Measurements from ENCODE around the gene LYPD6B. TPM values are rescaled to one million over a fixed set of nuclear protein-coding genes. Genes with fewer than 3 reads are reported as not detected.

The LYPD6B gene
- polyA plus RNA-seq, 1 of the 3 experiments (the other 2 are of a cell fraction) = 18.2 TPM

DNA sequence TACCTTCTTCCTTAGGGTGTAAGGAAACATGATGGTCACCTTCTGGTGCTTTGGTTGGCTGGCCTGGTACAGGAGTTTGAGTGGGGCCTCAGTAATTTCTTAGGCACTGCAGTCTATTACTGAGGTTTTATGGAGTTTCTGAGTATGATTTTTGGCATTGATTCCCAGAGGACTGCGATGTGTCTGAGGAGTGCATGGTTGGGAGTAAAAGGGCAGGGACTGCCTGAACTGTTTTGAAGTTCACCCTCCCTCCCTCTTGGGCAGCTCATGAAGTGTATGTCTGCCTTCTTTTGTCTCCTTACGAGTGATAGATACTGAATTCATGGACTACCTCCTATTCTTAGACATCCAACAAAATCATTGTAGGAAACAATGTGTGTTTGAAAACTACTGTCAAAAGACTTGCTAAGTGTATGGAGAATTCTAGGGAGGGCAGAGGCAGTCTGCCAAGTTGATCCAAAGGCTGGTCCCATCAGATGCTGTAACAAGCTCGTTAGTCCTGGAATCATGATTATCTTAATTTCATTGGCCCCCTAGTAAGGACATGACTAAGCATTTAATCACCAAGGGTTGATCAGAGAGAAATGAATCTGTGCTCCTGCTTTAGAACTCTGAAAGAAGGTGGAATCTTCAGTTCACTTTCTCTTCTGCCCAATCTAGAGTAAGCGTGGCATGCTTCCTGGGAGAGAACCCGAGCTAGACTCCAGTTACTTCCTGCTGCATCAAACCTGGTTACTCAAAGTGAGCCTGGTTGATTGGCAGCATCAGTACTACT is 26.5 kb downstream of the LYPD6B start:
- Histone ChIP-seq H4K20me1 (ENCODE audit: insufficient read depth) (no peaks in the 10 kb centered on the region), H3K4me3 (ENCODE audit: low read depth in 2 of 2, low read length in 1 of 2) (no peak overlapping the region), H3K79me2 (ENCODE audit: insufficient read depth) (no peaks in the 10 kb centered on the region), H3K9ac (peak overlapping the region; percentile 29; the same call in 1 of the 2 replicates), H3K9me2 (no peaks in the 10 kb centered on the region), H3F3A (replicated peaks; ENCODE audit: insufficient read depth) (peaks cover 43% of the 10 kb centered on the region), H3K36me3 (replicated peaks in 1 of 2; ENCODE audit: control insufficient read depth in 1 of 2, insufficient read depth in 2 of 2, low read length in 1 of 2) (no peaks in the 10 kb centered on the region), H3K4me1 (ENCODE audit: control insufficient read depth in 1 of 2, insufficient read depth in 2 of 2, low read depth in 1 of 2, low read length in 1 of 2) (peaks cover 11 to 28% of the 10 kb centered on the region in 2 experiments), H3K27ac (ENCODE audit: low read depth in 2 of 2, low read length in 1 of 2) (peak overlapping the region; percentile 24 to 86), H3K9me3 (no peaks in the 10 kb centered on the region), H3K27me3 (ENCODE audit: insufficient read depth) (no peaks in the 10 kb centered on the region), H3K4me2 (peak overlapping the region; percentile 21), H2AFZ (ENCODE audit: low read depth) (peak overlapping the region; percentile 66)
- POLR2A ChIA-PET = no interaction called here
- TF ChIP-seq RAD21 (IDR thresholded peaks at IDR 0.05; ENCODE audit: low read length) (no peak), FOSL2 (IDR thresholded peaks at IDR 0.05; ENCODE audit: borderline replicate concordance, low read depth) (peak; percentile 24; the same call in 1 of the 2 replicates), TAF1 (IDR thresholded peaks at IDR 0.05; ENCODE audit: borderline replicate concordance, low read depth, low read length) (no peak), RCOR1 (IDR thresholded peaks at IDR 0.05; ENCODE audit: low read length) (no peak), NFIC (IDR thresholded peaks at IDR 0.05; ENCODE audit: borderline replicate concordance) (no peak), ELF1 (IDR thresholded peaks at IDR 0.05) (no peak), JUND (IDR thresholded peaks at IDR 0.05) (0 out of 2 replicates have a peak, but pooled peaks have one; percentile 15), EP300 (IDR thresholded peaks at IDR 0.05; ENCODE audit: borderline replicate concordance in 1 of 2, low read depth in 1 of 2, low read length in 1 of 2) (no peak), POLR2AphosphoS5 (IDR thresholded peaks at IDR 0.05; ENCODE audit: low read depth, low read length) (no peak)
- CTCF ChIA-PET = interaction anchor here (1.1 to 1.4 kb wide), 2 partner anchors 27 to 34 kb away, joined by 3 to 4 read pairs; no protein-coding TSS in a partner anchor
- WGBS (ENCODE audit: low lambda C conversion rate) = 40% methylated on average over 5 of the region's 5 CpGs
- no peak for DNase-seq

DNA sequence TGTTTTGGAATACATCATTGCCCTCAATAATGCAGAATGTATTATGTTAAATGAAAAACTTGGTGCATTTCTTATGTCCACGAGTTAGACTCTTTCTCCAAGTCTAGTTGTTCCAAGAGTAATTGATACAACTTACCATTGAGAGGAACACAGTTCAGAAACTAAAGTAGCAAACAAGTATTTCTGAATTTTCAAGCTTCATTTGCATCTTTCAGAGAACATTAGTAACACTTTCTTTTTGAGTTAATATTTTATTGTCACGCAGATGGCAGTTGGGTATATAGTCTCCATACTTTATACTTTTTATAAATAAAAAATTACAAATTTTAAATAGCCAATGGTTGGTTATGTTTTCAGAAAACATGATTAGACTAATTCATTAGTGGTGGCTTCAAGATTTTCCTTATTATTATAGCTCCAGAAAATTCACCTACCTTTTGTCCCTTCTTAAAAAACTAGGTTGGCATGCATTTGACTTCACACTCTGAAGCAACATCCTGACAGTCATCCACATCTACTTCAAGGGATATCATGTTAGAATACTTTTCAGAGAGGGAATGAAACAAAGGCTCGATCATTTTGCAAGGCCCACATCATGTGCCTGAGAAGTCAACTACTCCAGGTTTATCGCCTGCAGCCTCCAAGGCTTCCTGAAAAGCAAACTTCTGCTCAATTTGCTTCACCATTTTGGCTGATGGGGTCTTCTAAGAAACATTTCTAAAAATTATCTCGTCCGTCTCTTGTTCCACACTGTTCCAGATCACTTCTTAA is 29.9 kb downstream of the LYPD6B start:
- H3K9ac ChIP-seq = peak overlapping the region; percentile 51
- WGBS (ENCODE audit: low lambda C conversion rate) = 75% methylated on average over 6 of the region's 6 CpGs
- H3K9me3 ChIP-seq = no peaks in the 10 kb centered on the region
- H3K36me3 ChIP-seq (replicated peaks in 1 of 2; ENCODE audit: control insufficient read depth in 1 of 2, insufficient read depth in 2 of 2, low read length in 1 of 2) = no peaks in the 10 kb centered on the region
- ChIA-PET POLR2A (no interaction called here), CTCF (interaction anchor here (1.3 to 1.5 kb wide), 2 partner anchors 9 to 51 kb away, joined by 3 to 4 read pairs; no protein-coding TSS in a partner anchor)
- peaks cover 48% of the 10 kb centered on the region for H3F3A ChIP-seq (replicated peaks; ENCODE audit: insufficient read depth)
- H3K9me2 ChIP-seq = no peaks in the 10 kb centered on the region
- DNase-seq = no peak
- no peaks in the 10 kb centered on the region for H3K79me2 ChIP-seq (ENCODE audit: insufficient read depth)
- peak overlapping the region; percentile 56 for H3K4me2 ChIP-seq
- H3K27ac ChIP-seq (ENCODE audit: low read depth in 2 of 2, low read length in 1 of 2) = peak overlapping the region; percentile 77 to 94; a peak in 3 of 4 replicates
- H2AFZ ChIP-seq (ENCODE audit: low read depth) = peak overlapping the region; percentile 78; the same call in 1 of the 2 replicates
- TF ChIP-seq MEF2A (IDR thresholded peaks at IDR 0.05; ENCODE audit: borderline replicate concordance, low read depth) (0 out of 2 replicates have a peak, but pooled peaks have one; percentile 6), RAD21 (IDR thresholded peaks at IDR 0.05; ENCODE audit: low read length) (no peak)
- H3K27me3 ChIP-seq (ENCODE audit: insufficient read depth) = no peaks in the 10 kb centered on the region
- H4K20me1 ChIP-seq (ENCODE audit: insufficient read depth) = no peaks in the 10 kb centered on the region
- peaks cover 11 to 32% of the 10 kb centered on the region in 2 experiments for H3K4me1 ChIP-seq (ENCODE audit: control insufficient read depth in 1 of 2, insufficient read depth in 2 of 2, low read depth in 1 of 2, low read length in 1 of 2)
- no peak overlapping the region for H3K4me3 ChIP-seq (ENCODE audit: low read depth in 2 of 2, low read length in 1 of 2)

Data from SK-N-SH (cell line).